DMS114 treated with DMSO at 0.1 percent for 48 hours (cell line): ENCODE data around the gene SLC1A4.
A peak's percentile ranks its signal among the peaks of the same experiment; 100 is the strongest.
"Not testable (repeated sequence)": the region's sequence is repeated elsewhere in the genome, so short reads cannot be mapped to it uniquely, and the experiment has no call there.

Source experiments
- DNase-seq: peaks from one replicate; lab custom pipeline; 2025; ENCODE audit not compliant: unreplicated experiment; lab: John Stamatoyannopoulos, UW

The SLC1A4 gene

DNA sequence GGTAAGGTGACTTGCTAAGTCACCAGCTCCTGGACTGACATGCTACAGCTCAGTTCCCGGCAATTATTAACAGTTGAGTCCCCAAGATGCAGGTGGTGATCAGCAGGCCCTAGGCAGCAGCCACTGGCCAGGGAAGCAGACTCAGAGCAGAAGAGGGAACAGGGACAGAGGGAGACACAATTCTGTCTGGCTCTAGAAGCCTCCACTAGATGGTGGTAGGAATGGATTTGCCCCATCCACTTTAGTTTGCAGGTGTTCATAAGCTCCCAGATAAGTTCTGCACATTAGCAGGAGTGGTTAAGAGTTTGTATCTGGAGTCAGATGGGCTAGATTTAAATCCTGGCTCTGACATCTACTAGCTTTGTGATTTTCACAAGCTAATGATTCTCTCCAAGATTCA, 25.5 kb upstream of the SLC1A4 start:
- DNase-seq = no peak

DNA sequence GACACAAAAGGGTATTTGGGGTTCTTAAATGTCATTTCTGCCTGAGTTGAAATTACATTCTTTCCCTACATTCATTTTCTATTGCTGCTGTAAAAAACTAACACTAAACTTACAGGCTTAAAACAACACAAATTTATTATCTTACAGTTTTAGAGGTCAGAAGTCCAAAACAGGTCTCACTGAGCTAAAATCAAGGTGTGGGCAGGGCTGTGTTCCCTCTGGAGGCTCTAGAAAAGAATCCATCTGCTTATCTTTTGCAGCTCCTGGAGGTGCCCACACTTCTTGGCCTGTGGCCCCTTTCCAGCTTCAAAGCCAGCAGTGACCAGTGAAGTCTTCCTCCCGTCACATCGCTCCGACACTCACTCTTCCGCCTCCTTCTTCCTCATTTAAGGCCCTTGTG, 23.2 kb upstream of the SLC1A4 start:
- no peak for DNase-seq

DNA sequence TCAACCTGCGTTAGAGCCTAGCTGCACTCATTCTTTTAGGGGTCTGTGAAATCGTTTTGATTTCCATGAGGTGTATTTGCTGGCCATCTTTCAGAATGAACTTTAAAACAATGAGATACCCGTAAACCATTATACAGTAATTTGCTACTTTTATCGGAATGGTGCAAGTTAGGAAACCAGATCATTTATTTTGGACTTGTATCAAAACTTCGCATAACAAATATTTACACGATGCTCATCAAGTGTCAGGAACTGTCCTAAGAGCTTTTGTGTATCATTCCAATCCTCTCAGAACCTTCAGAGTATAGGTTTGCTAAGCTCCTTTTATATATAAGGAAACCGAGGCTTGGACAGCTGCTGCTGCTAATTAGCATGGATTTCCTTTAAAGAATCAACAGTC, 22.4 kb upstream of the SLC1A4 start:
- DNase-seq = no peak

DNA sequence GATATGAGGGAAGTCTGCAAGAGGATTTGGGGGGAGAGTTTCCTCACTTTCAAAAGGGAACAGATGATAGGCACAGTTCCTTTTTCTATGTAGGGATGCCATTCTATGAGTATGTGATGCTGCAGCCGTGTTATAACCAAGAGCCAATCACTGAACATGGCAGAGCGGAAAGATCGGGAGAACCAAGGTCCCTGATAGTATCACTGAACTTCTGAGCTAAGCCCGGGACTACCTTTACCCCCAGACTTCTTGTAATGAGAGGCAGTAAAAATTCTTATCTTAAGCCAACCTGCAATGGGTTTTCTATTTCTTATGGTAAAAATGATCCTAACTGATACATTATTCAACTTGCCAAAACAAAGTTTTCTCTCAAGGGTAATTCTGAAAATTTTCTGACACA, 21.6 kb upstream of the SLC1A4 start:
- no peak for DNase-seq

DNA sequence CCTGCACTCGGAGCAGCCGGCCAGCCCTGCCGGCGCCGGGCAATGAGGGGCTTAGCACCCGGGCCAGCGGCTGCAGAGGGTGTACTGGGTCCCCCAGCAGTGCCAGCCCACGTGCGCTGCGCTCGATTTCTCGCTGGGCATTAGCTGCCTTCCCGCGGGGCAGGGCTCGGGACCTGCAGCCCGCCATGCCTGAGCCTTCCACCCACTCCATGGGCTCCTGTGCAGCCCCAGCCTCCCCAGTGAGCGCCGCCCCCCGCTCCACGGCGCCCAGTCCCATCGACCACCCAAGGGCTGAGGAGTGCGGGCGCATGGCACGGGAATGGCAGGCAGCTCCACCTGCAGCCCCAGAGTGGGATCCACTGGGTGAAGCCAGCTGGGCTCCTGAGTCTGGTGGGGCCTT, 20.1 kb upstream of the SLC1A4 start:
- DNase-seq = not testable (repeated sequence)

DNA sequence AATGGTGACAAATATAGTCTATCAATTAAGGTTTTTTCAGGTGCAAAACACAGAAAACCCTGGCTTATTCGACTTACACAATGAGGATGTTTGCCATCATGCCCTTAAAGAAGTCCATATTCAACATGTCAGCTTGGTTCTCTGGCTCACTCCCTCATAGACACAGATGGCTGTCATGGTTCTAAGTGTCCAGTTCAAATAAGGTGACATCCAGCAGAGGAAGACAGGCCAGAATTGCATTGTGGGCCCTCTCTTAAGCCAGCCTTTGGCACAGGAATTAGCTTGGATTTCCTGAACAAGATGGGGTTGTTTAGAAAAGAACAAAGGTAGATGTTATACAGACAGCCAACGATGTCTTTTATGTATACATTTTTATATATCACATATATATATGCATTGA, 18.7 kb upstream of the SLC1A4 start:
- DNase-seq = no peak

DNA sequence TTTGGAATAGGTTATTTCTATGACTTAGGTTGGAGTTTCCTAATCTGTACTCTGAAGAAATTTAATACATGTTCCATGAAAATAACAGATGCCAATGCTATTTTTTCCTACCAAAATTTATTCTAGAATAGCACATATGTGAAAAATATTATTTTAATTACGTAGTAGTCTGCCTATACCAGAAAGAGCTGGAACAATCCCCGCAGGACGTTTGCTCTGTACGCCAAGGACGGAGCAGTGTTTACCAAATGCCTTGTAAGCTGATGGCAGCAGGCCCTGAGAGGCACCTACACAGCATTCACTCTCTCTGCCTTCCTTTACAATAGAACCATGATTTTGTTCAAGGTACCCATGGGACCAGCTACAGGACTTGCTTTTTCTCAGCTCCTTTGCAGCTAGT, 16.8 kb upstream of the SLC1A4 start:
- no peak for DNase-seq

DNA sequence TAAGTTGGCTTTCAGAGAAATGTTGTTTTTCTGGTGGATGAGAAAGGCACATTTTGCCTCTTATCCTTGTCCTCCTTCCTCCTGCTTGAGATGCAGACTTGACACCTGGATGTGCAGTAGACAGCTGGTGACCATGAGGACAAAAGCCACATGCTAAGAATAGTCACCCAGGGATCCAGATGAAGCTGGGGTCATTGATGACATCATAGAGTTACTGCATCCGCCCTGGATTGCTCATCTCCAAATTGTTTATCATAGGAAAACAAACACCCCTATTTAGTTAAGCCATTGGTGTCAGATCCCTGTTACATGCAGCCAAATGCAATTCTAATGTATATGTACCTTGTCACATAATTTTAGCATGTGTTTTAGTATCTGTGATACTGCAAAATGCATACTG, 16.3 kb upstream of the SLC1A4 start:
- DNase-seq = no peak

DNA sequence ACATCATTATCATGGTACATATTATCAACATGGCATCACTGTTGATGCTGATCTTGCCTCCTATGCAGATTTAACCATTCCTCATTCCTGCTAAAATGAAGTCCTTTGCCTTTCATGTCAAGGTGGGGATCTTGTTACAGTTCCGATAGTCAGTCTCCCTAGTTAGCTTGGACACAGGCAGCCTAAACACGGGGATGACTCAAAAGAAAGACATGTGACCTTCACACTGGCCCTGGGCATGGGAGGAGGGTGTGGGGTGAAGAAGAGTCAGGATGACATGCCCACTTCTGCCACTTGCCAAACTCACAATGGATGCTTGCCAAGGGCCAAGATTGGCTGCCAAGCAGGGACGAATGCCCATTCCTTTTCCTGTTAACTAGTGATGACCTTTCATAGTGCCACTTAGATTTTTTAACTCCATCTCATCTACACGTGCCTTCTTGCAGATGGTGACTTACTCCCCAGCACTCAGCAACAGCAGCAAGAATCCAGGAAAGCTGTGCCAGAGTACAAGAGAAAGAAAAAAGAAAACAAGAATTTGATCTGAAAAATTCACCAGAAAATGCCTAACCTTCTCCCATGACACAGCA, 13.9 kb upstream of the SLC1A4 start:
- DNase-seq = no peak

DNA sequence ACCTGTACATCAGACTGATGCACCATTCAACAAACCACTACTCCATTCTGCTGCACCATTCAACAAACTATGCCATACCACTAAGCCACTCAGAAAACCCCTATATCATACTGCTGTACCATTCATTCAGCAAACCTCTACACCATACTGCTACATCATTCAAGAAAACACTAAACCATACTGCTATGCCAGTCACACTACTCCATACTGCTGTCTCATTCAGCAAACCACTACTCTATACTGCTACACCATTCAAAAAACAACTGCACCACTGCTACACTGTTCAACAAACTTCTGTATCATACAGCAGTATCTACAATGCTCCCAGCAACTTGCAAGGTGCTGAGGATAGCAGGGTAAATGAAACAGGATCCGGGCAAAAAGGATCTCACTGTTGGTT, 12.9 kb upstream of the SLC1A4 start:
- no peak for DNase-seq

DNA sequence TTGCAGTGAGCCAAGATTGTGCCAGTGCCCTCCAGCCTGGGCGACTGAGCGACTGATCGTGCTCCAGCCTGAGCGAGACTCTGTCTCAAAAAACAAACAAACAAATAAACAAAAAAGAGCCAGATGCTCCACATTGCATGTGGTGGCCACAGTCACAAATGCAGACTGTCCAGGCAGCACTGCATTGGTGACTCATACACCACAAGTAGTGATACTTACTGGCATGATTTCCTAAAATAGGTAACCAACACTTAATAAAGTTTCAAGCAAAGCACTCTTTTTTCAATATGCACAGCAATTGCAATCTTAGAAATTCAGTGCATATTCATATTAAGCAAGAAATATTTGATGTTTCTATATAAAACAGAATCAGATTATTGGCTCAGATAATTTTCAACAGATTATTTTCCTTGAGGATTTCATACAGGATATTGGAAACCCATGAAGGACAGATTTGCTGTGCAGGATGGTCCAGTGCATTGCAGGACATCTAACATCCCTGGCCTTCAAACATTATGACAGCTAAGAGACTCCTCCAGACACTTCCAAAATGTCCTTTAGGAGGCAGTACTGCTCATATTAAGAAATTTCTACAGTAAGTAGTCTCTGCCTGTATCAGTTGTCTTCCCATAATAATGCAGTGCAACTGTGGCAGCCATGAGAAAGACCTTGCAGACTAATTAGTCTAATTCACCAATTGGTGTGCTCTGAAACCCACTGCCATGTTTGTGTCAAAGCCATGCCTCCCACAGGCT, 10.5 kb upstream of the SLC1A4 start:
- DNase-seq = no peak

DNA sequence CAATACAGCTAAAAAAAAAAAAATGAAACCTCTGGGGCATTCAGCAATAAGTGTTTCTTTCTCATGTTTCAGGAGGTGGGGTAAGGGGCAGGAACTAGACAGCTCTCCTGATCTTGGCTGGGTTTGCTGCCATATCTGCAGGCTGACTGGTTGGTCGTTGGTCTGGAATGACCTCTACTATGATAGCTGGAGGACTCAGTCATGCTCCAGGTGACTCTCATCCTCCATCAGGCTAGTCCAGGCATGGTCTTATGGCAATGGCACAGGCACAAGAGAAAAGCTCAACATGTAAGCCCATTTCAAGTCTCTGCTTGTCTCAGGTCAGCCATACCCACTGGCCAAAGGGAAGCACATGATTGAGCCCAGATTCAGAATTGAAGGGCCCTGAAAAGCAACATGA, 9.5 kb upstream of the SLC1A4 start:
- DNase-seq = no peak

DNA sequence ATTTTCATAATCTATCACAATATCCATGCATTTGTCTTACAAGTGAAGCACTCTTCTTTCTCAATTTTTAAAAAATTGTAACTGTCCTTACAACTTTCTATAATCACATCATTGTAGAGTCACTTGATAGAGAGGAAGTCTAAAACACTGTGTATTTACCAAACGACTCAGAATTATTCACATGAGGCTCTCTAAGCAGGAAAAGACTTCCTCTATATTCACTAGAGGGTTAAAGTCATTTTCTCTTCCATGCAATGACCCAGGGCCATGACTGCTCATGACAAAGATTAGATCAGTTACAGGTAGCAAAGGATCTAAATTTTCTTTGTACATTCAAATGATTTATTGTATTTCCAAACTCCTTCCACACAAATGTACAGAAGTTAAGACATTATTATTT, 9.0 kb upstream of the SLC1A4 start:
- DNase-seq = no peak

DNA sequence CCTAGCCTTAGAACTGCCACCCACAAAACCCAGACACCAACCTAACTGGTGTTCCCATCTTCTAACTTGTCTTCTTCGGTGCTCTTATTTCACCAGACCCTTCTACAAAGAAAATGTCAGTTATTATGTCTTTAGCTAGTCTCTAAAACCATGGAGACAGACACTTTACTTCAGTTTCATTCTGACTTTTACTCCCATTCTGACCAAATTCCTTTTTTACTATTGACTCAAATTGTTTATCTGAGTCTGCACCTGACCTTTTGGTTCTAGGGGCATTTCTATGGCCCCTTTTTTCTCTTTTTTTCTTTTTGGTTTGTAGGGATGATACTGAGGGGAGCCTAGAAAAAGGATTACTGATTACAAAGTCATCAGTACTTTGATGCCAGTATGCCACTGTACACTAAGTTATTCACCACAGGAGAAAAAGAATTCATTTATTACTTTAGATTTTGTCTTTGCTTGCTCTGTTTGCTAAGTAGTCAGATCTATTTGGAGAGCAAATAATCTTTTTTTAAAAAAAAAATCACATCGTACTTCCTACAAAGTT, 6.8 kb upstream of the SLC1A4 start:
- DNase-seq = no peak

DNA sequence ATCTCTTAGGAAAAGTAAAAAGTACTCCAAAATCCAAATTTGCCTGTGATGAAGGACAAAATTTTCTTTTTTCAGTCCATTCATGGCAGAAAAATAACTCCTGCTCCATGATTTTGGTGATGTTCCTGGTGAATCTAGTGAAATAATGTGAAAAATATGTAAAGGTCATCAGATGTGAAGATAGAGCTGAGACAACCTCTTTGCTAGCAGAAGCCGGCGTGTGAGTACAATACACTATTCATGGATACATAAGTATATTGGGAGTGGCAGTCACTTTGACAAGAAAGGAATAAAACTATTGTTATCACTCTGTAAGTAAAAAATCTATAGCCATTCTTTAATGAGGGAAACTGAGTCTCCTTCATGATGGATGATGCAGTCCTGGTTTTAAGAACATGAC, 6.3 kb upstream of the SLC1A4 start:
- DNase-seq = no peak

DNA sequence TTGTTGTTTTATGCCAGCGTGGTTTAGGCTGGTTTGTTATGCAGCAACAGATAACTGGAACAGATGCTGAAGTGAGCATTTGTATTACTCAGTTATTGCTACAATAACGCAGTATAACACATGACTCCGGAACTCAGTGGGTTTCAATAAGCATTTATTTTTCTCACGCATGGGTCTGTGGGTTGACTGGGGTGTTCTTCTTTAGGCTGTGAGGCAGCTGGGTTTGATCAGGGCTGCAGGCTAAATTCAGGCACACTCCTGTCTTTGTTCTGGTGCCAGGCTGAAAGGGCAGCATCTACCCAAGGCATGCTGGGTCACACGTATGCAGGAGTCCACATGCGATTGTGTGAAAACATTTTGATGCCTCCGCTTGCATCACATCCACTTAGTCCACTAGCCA, 3.8 kb upstream of the SLC1A4 start:
- no peak for DNase-seq

DNA sequence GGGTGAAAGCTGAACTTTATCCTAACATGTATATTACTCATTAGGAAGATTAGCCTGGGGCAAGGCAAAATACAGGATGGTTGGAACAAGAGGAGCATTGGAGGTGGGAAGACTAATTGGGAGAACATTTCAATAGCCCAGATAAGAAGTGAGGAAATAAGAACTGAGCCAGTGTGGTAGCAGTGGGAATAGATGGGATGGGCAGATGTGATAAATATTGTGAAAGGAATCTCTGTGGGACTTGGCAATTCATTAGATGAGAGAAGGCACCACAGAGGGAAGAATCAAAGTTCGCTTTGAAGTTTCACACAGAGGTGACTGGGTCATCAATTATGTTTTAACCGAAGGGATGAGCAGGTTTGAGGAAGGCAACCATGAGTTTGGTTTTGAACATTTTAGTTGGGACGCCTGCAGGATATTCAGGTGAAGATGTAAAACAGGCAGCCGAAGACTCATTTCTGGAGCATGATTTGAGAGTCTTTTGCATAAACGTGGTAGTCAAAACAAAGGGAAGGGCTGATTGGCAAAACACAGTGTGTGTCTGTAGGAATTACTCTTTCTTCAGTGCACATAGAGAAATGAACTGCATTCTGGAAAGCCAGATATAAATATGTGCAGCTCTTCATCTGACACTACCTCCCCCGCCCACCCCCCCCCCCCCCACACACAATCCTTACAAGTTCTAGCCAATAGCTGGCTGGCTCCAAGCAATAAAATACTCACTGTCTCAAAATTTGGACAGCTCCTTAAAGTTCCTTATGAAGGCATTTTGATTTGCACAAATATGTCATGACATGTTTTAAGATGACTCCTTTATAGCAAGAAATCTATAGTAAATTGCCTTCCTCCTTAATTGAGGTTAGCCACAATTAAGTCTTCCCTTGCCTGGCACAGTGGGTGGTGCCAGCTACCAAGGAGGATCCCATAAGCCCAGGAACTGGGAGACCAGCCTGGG, 1.9 kb upstream of the SLC1A4 start:
- no peak for DNase-seq

DNA sequence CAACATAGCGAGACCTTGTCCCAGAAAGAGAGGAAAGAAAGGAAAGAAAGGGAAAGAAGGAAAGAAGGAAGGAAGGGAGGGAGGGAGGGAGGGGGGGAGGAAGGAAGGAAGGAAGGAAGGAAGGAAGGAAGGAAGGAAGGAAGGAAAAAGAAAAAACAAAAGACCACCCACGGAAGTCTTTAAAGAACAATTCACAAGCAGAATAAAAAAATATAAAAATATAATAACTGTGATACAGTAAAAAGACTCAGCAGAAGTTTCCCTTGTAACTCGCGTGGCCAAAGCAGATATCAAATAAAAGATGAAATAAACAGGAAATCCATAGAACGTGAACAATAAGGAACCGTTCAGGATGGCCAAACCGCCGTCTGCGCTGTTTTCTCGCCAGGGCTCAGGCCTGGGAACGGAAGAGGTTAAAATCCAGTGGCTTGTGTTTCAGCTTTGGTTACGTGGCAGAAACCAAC, 1.2 kb upstream of the SLC1A4 start:
- no peak for DNase-seq

DNA sequence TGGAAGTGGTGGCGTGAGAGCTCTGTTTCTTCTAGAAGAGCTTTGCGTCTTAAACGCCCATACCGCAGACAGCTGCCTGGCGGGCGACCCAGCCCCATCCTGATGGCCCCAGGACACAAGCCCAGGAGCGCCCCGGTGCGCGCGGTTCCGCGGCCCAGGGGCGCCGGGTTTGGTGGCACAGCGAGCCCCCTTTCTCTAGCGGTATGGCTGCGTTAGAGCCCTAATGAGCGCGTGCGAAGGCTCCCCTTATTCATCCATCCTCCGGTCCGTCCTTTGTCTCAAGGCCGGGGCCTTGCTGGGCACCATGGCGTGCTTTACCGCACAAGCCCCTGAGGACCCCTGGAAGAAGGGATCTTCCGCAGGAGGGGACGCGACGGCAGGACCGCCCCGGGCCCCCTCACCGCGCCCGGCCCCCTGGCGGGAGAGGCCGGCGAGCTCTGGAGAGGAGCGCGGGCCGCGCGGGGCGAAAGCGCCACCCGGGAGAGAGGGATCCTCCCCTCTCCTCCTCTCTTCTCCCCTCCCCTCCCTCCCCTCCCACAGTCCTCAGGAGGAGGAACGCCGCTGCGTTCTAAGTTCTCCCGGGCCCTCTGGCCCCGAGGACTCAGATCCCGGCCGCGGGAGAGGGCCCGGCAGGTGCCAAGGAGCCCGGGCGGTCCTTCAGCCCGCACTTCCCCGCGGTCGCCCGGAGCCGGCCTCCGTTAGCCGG, 626 bp upstream of the SLC1A4 start:
- peak; percentile 59 for DNase-seq

DNA sequence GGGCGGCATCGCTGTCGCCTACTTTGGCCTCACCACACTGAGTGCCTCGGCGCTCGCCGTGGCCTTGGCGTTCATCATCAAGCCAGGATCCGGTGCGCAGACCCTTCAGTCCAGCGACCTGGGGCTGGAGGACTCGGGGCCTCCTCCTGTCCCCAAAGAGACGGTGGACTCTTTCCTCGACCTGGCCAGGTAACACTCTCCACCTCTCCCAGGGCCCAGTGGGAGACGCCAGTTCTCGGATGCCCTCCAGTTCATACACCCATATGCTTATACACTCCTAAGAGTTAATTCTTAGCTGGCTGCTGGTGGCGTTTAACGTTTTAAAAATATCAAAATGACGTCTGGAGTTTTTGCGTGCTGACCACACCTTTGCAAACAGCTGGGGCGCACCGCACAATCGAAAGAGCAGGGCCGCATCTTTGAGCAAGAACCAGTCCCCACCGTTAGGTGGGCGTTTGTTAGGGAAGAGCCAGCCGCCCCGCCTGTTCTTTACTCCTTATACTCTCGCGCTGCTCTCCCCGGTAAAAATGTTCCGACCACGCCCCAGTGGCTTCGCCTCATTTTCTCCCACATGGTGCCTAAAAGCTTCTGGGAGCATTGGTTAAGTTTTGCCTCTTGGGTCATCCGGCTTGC, 899 bp downstream of the SLC1A4 start:
- DNase-seq = no peak

DNA sequence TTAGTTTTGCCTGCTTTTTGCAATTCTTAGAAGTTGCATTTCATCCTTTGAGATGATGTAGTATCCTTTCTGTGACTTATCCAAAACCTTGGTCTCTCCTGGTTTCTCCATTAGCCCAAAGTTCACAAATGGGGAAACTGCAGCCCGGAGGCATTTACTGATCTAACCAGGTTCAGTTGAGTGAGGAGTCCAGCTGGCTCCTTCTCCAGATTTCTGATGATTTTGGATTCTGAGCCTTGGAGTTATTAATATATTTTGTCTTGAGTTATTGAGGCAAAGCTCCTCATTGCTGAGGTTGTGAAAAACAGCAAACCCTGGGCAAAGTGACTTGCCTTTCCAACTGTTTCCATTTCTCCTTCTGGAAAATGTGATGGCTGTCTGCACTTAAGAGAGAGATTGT, 1.7 kb downstream of the SLC1A4 start:
- DNase-seq = no peak
